PC-3 (cell line): Measurements from ENCODE around the gene KCNJ5. TPM values are rescaled to one million over a fixed set of nuclear protein-coding genes. Genes with fewer than 3 reads are reported as not detected.

Experiments
- ATAC-seq: fragments of 200-7000 bp; cut with Tn5 transposase; 2 replicates; pipeline ENCODE4 v1.9.1; 2020; ENCODE audit warnings: mild to moderate bottlenecking, moderate library complexity
- BruUV-seq: library from RNA; stranded (reverse); fragments of 400-500 nt; replicated peaks from 2 replicates; lab custom pipeline; 2021; lab: Mats Ljungman, UMichigan
- CTCF ChIA-PET: fragments of 300-600 bp; sonication (Branson Sonifier 250); formaldehyde crosslinking; loops from one replicate; lab custom pipeline; 2022; ENCODE audit warnings: antibody characterized with exemption; lab: Charles Lee
- POLR2A ChIA-PET: fragments of 300-600 bp; sonication (Branson Sonifier 250); formaldehyde crosslinking; loops from one replicate; lab custom pipeline; 2022; ENCODE audit warnings: antibody characterized with exemption; ENCODE audit not compliant: unreplicated experiment; lab: Charles Lee
- DNase-seq: peaks from one replicate; pipeline ENCODE4 v3.0.0-alpha.2; 2015
- H2AFZ ChIP-seq: fragments of 300-600 bp; sonication (generic); 2 replicates; pipeline ENCODE4 v1.6.0; 2016; ENCODE audit warnings: antibody characterized with exemption, low read length
- H3F3A ChIP-seq: fragments of 300-600 bp; sonication (generic); one replicate; pipeline ENCODE4 v1.6.0; 2017; ENCODE audit warnings: antibody characterized with exemption, low read length, control low read depth, mild to moderate bottlenecking; ENCODE audit not compliant: unreplicated experiment
- H3K27ac ChIP-seq: fragments of 300-600 bp; sonication (generic); 2 replicates; pipeline ENCODE4 v1.5.1; 2016; ENCODE audit warnings: mild to moderate bottlenecking, low read length
- H3K27me3 ChIP-seq: fragments of 300-600 bp; sonication (generic); 2 replicates; pipeline ENCODE4 v1.6.1; 2016; ENCODE audit warnings: low read length, mixed read lengths
- H3K36me3 ChIP-seq: fragments of 300-600 bp; sonication (generic); 2 replicates; pipeline ENCODE4 v1.6.1; 2016; ENCODE audit warnings: low read depth, mixed run types, low read length, mixed read lengths
- H3K4me1 ChIP-seq: fragments of 300-600 bp; sonication (generic); 2 replicates; pipeline ENCODE4 v1.5.1; 2016; ENCODE audit warnings: low read length; ENCODE audit not compliant: insufficient read depth
- H3K4me2 ChIP-seq: fragments of 300-600 bp; sonication (generic); 2 replicates; pipeline ENCODE4 v1.6.0; 2016; ENCODE audit warnings: low read length
- H3K4me3 ChIP-seq: fragments of 300-600 bp; sonication (generic); 2 replicates; pipeline ENCODE4 v1.5.1; 2016; ENCODE audit warnings: mild to moderate bottlenecking, low read length, mixed read lengths
- H3K79me2 ChIP-seq: fragments of 300-600 bp; sonication (generic); 2 replicates; pipeline ENCODE4 v1.6.1; 2017; ENCODE audit warnings: low read length, mixed read lengths
- H3K9ac ChIP-seq: fragments of 300-600 bp; sonication (generic); 2 replicates; pipeline ENCODE4 v1.6.0; 2016; ENCODE audit warnings: mild to moderate bottlenecking, low read length
- H3K9me2 ChIP-seq: fragments of 300-600 bp; sonication (generic); replicated peaks from 2 replicates; pipeline ENCODE4 v1.6.1; 2016; ENCODE audit warnings: mixed run types, low read length, mixed read lengths
- H3K9me3 ChIP-seq: fragments of 300-600 bp; sonication (generic); 2 replicates; pipeline ENCODE4 v1.6.1; 2016; ENCODE audit warnings: low read length, mixed read lengths
- H4K20me1 ChIP-seq: fragments of 300-600 bp; sonication (generic); 2 replicates; pipeline ENCODE4 v1.6.1; 2016; ENCODE audit warnings: low read length, mixed read lengths
- CTCF ChIP-seq: fragments of 300-600 bp; sonication (generic); conservative IDR thresholded peaks from 2 replicates; pipeline ENCODE4 v1.5.1; 2017; ENCODE audit warnings: antibody characterized with exemption, low read depth, mild to moderate bottlenecking, low read length
- EZH2 ChIP-seq: fragments of 300-600 bp; sonication (generic); IDR thresholded peaks from one replicate; pipeline ENCODE4 v1.6.1; 2017; ENCODE audit warnings: antibody characterized with exemption, mild to moderate bottlenecking, low read length; ENCODE audit not compliant: unreplicated experiment
- EZH2phosphoT487 ChIP-seq: fragments of 300-600 bp; sonication (generic); IDR thresholded peaks from 2 replicates; pipeline ENCODE4 v1.6.1; 2018; ENCODE audit warnings: mild to moderate bottlenecking, antibody characterized with exemption, low read length, borderline replicate concordance
- intact Hi-C: fragments of 100-400 bp; cut with micrococcal nuclease; formaldehyde crosslinking; loops from 2 replicates; pipeline ENCODE4 v1.9.0; 2023
- total RNA-seq: library from RNA; depleted of rRNA; stranded (reverse); fragments of >200 nt; gene quantifications from 2 replicates; pipeline ENCODE4 v1.2.3, GENCODE V29; 2014

The KCNJ5 gene
- total RNA-seq, 1 experiment from 2014 or later, result not detected

DNA sequence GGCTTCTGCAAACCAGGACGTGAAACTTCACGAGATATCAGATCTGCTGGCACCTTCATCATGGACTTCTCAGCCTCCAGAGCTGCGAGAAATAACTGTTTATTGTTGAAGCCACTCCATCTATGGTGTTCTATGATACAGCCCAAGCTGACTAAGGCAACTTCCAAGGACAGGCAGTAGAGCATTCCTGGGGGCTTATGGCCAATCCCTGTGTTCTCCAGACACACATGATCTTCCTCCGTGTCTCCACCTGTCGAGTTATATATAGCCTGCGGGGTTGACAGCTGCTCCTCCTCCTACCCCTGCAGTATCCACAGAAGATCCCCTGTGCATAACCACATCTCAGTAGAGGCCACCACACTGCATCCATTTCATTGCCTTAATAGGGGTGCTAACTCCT lies 40.5 kb downstream of the KCNJ5 start:
- ATAC-seq (no peak), DNase-seq (no peak)
- H3K4me1 ChIP-seq, result no peaks in the 10 kb centered on the region
- H3K9me2 ChIP-seq, result no peaks in the 10 kb centered on the region
- H3K4me2 ChIP-seq, result no peak overlapping the region
- BruUV-seq, result no TSS peak
- CTCF ChIA-PET, result no interaction called here
- H2AFZ ChIP-seq, result no peak overlapping the region
- H3K9me3 ChIP-seq, result no peaks in the 10 kb centered on the region
- POLR2A ChIA-PET, result no interaction called here
- H3K27ac ChIP-seq, result no peak overlapping the region
- no peaks in the 10 kb centered on the region for H3K27me3 ChIP-seq
- TF ChIP-seq EZH2 (no peak), CTCF (no peak)
- no peaks in the 10 kb centered on the region for H3F3A ChIP-seq
- H3K4me3 ChIP-seq, result no peak overlapping the region
- intact Hi-C loops, result no loop called here
- no peaks in the 10 kb centered on the region for H3K79me2 ChIP-seq
- no peaks in the 10 kb centered on the region for H4K20me1 ChIP-seq
- H3K36me3 ChIP-seq, result no peaks in the 10 kb centered on the region
- no peak overlapping the region for H3K9ac ChIP-seq

DNA sequence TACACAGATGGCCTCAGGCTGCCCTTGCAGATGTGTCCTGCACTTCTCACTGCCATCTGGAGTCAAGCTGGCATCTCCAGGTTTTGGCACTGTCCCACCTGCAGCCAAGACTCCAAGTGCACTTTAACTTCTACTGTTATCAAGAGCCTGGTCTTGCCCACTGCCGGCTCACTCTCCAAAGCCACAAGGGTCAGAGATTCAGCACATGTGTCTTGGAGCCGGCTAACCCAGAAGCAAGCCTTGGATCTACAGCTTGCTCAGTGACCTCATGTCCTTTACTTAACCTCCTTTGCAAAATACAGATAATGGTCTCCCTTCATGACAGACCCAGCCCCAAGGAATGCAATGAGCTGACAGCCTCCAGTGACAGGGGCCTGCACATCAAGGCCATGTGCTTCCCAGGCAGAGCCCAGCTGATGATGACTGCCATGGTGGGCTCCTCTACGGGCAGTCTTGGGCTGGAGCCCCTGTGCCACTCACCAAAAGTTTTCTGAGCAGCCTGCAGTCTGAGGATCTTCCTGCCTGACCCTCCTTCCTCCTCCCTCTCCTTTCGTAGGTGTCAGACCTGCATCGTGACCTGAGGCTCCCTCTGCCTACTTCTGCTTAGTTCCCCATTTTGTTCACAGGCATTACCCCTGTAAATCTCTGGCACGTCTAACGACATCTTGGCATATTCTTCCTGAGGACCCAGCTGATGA lies 42.5 kb downstream of the KCNJ5 start:
- Histone ChIP-seq H2AFZ (no peak overlapping the region), H3K4me1 (no peaks in the 10 kb centered on the region), H4K20me1 (no peaks in the 10 kb centered on the region), H3K36me3 (no peaks in the 10 kb centered on the region), H3K9me2 (no peaks in the 10 kb centered on the region), H3K9ac (no peak overlapping the region), H3K4me2 (no peak overlapping the region), H3K4me3 (no peak overlapping the region), H3K27me3 (no peaks in the 10 kb centered on the region), H3K27ac (no peak overlapping the region), H3K9me3 (no peaks in the 10 kb centered on the region), H3K79me2 (no peaks in the 10 kb centered on the region), H3F3A (no peaks in the 10 kb centered on the region)
- intact Hi-C loops, result no loop called here
- POLR2A ChIA-PET, result no interaction called here
- CTCF ChIA-PET, result no interaction called here
- ATAC-seq (no peak), DNase-seq (no peak)
- TF ChIP-seq EZH2phosphoT487, result no peak
- no peak for TF ChIP-seq EZH2
- no peak for TF ChIP-seq CTCF
- BruUV-seq, result no TSS peak

DNA sequence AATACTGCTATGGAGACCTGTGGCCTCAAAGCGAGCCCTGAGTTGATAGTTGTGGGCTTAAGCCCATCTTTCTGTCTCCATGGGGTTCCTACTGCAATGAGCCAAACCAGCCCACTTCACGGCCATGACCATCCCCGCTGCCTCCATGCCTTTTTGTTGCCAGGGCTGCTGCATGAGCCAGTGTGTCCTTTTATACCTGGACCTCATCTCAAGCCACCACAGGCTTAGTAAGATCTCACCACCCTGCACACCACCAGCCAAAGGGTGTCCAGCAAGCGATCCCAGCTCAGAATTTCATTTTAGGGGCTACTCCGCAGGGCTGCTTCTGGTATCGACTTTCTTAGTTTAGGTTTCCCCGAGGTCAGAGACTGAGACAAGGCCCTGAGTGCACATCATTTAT lies 43.2 kb downstream of the KCNJ5 start:
- Histone ChIP-seq H3K4me3 (no peak overlapping the region), H2AFZ (no peak overlapping the region), H3K9me2 (no peaks in the 10 kb centered on the region), H3K9ac (no peak overlapping the region), H3K27ac (no peak overlapping the region), H4K20me1 (no peaks in the 10 kb centered on the region), H3K4me2 (no peak overlapping the region), H3K79me2 (no peaks in the 10 kb centered on the region), H3F3A (no peaks in the 10 kb centered on the region), H3K4me1 (no peaks in the 10 kb centered on the region), H3K9me3 (no peaks in the 10 kb centered on the region), H3K36me3 (no peaks in the 10 kb centered on the region), H3K27me3 (no peaks in the 10 kb centered on the region)
- DNase-seq, result no peak
- no peak for TF ChIP-seq EZH2phosphoT487
- no peak for TF ChIP-seq EZH2
- no peak for TF ChIP-seq CTCF
- no TSS peak for BruUV-seq
- ATAC-seq, result no peak
- POLR2A ChIA-PET, result no interaction called here
- intact Hi-C loops, result no loop called here
- CTCF ChIA-PET, result interaction anchor here (0.6 kb wide), 1 partner anchor 22 kb away, joined by 3 read pairs; no protein-coding TSS in a partner anchor
